Glomerular visceral epithelial cell (primary cell): ENCODE results near the gene TCL1A.
"Not testable (repeated sequence)": the region's sequence is repeated elsewhere in the genome, so short reads cannot be mapped to it uniquely, and the experiment has no call there.

Experiments
- DNase-seq: peaks from one replicate; pipeline ENCODE4 v3.0.0-alpha.2; 2016; ENCODE audit errors: extremely low spot score

The TCL1A gene, protein sequence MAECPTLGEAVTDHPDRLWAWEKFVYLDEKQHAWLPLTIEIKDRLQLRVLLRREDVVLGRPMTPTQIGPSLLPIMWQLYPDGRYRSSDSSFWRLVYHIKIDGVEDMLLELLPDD

DNA sequence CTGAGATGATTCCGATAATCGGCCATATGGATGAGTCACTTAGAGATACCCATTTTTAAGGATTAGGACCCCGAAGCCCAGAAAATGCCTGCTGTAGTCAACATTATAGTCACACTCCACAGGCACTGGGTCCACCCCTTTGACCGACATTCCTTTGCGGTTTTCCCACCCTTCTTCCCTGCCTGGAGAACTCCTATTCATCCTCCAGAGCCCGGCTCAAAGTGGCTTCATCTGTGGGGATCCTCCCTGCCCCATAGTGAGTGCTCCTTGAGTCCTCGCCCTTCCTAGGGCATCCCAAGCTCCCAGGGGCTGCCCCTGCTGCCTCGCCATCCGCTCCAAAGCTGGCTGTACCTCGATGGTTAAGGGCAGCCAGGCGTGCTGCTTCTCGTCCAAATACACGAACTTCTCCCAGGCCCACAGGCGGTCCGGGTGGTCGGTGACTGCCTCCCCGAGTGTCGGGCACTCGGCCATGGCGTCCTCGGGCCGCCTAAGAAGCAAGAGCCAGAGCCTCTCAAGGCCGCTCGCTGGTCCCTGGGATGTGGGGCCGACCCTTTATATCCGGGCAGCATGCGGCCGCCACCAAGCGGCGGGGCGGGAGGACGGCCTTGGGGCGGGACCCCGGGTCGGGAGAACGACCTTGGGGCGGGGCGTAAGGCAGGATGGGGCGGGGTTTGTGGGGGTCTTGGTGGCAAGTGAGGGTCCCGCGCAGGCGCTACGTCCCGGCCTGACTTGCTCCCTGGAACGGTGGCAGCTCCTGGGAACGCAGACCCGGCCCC, at the start of gene TCL1A:
Gene TCL1A (minus strand): TSS at position 530 of the 776 bp plus-strand sequence. CDS start 59 bp downstream, at position 471.
- no peak for DNase-seq

DNA sequence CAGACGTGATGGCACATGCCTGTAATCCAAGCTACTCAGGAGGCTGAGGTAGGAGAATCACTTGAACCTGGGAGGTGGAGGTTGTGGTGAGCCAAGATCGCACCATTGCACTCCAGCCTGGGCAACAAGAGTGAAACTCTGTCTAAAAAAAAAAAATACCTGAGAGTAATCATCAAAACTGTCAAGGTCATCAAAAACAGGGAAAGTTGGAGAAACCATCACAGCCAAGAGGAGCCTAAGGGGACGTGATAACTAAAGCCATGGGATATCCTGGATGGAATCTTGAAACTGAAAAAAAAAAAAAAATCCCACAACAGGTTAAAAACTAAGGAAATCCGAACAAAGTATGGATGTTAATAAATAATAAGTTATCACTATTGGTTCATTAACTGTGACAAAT, 49.1 kb upstream of the TCL1A start:
- DNase-seq, result not testable (repeated sequence)

DNA sequence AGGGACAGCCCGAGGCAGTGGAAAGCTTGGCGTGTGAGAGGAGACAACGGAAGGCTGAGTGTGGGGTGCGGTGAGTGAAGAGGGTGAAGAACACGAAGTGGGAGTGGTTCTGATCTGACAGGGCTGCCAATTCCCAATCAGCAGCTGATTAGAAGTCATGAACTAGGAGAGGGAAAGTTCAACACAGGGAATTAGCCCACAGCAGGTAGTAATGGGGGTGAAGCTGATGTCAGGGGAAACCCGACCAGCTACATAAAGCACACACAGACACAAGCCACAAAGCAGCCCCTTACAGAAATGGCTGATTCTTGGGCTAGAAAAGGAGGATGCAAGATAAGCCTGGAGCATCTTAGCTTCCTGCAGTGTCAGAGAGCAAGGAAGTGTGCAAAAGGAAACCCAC, 47.5 kb upstream of the TCL1A start:
- DNase-seq, result no peak

DNA sequence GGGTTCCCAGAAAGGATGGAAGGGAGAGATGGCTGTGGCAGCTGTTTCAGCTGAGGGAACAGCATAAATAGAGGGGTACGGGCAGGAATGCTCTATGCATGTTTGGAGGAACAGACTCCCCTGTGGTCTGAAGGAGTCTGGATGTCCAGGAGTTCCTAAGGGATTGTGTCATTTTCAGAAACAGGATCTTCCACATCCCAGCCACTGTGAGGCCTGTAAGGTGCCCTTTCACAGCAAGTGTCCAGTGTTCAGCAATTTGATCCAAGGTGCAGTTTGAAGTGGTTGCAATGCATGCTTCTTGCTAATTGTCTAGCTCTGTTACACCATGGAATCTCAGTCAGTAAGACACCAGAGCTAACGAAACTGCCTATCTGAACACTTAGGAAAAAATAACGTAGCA, 46.7 kb upstream of the TCL1A start:
- no peak for DNase-seq

- DNase-seq, result no peak
Observed at GRCh38 chr14:95759941-95760340, 46.0 kb upstream of the TCL1A start.

DNA sequence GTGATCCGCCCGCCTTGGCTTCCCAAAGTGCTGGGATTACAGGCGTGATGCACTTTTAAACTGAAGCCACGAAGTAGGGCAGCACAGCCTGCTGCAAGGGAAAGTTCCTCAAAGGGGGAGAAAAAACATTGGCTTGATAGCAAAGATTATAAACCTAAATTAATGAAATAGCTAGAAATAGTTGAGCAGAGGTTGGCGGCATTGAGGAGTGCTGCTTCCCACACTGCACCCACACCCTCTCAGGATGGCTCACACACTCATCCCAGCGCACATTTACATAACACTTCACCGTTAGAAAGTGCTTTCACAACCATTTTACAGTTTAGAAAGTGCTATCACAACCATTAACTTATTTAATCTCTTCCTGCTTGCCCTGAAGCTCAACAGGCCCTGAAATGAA, 44.4 kb upstream of the TCL1A start:
- DNase-seq, result no peak

DNA sequence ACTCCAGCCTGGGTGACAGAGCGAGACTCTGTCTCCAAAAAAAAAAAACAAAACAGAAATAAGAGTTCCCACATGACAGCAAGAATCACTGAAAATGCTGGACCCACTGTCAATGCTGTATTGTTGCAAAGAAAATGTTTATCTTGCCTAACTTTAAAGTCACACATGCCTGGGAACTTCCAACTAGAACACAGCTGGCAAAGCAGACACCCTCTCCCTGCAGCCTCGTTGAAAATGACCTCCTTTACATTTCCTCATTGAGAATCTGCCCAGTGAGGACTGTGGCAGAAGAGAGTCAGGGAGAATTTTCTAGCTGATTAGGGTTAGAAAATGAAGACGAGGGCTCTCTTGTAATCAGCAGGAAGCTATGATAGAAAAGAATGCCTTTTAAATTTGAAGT, 42.8 kb upstream of the TCL1A start:
- DNase-seq, result no peak

GRCh38 chr14:95756127-95756526, 42.2 kb upstream of the TCL1A start:
- no peak for DNase-seq

DNA sequence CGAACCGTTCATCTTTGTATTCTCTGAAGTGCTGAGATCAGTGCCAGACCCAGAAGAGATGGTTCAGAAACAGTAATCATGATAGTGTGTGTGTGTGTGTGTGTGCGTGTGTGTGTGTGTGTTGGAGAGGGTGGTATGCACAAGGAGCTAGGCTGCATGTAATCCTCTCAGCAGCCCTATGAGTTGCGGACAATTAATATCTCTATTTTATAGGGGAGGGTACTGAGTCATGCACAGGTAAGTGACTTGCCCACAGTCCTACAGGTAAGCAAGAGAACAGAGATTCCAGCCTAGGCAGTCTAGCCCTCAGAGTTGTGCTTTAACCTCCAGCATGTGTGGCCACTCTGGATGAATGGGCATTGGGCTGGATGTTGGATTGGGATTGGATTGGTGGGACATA, 27.9 kb upstream of the TCL1A start:
- DNase-seq, result no peak

DNA sequence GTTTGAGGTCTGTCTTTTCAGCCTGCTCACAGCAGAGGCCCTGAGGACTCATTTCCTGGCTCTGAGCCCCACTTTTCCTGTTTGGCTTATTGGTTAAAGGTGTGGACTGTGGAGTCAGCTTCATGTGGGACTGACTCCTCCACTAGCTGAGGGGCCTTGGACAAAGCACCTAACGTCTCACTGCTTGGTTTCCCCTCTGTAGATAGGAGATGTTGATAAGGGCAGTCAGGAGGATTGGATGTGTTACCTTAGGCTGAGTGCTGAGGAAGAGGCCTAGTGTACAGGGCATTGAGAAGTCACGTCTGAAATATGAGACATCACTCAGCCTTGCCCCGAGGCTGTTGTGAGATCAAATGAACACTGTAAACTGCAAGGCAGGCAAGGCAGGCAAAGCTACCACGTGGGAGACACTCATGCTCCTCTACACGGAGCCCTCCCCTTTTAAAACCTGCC, 27.1 kb upstream of the TCL1A start:
- no peak for DNase-seq

- DNase-seq, result no peak
Observed at GRCh38 chr14:95739356-95739755, 25.4 kb upstream of the TCL1A start.

DNA sequence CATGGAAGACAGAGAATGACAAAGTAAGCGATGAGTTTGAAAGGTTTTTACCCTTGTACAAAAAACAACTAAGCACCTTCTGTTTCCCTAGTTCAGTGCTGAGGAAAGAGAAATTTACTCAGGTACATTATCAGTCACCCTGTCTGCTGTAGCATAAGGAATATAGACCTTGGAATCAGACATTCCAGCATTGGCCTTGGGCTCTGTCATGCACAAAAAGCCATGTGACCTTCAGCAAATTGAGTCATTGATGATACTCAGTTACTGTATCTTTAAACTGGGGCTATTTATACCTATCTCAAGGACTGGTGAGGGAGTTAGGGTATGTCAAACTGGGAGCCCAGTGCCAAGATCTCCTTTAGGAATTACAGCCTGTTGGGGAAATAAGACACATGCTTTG, 19.3 kb upstream of the TCL1A start:
- DNase-seq, result no peak

DNA sequence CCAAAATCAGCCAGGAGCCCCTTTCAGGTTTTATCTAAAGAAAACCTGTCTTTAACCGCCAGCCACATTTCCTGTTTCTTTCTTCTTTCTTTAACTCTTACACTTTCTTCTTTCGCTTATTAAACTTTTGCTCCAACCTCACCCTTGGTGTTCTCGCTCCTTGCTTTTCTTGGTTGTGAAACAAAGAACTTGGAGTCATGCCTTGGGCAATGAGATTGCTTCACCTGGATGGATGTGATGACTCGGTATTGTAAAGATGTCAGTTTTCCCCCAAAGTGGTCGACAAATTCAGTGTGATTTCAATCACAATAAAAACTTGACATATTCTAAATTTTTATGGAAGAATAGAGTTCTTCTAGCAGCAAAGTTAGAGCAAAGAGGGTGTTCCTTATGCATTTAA, 16.2 kb upstream of the TCL1A start:
- no peak for DNase-seq

DNA sequence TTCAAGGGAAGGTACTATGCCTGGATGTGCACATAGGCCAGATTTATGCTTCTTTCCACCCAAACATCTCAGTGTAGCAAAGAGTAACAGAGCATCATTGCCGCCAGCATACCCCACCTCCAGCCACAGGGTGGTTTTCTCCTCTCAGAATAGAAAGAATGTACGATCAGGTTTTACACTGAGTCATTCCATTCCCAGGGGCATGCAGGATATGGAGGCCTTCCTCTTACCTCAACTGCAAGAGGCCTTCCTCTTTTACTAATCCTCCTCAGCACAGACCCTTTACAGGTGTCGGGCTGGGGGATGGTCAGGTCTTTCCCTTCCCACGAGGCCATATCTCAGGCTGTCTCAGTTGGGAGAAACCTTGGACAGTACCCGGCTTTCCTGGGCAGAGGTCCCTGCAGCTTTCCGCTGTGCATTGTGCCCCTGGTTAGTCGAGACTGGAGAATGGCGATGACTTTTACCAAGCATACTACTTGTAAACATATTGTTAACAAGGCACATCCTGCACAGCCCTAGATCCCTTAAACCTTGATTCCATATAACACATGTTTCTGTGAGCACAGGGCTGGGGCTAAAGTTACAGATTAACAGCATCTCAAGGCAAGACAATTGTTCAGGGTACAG, 15.6 kb upstream of the TCL1A start:
- DNase-seq, result not testable (repeated sequence)

- no peak for DNase-seq
Observed at GRCh38 chr14:95727056-95727700, 13.3 kb upstream of the TCL1A start.

DNA sequence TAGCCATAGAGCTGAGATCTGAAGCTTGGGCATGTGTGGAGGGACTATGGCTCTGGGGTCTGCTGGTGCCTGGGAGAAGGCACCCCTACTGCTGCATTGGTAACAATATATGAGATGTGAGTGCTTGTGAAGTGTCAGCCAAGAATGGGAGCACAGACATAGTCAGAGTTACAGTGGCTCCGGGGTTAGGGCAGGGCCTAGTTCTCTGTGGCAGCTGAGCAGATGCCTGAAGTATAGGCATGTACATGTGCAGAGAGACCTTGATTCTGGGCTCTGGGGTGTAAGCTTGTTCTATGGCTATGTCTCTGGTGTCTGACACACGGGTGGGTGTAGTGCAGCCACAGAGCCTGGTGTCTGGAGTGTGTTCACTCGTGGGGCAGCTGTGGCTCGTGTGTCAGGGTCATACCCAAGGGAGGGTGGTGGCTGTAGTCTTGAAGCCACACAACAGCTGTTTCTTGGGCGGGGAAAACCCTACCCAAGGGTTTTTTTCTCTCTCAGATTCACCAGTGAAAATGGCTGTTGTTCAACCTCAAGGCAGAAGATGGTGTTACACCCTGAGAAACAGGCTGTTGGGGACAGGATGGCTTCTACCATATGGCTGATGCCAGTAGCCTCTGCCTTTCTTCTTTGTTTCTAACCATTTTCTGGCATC, 11.9 kb upstream of the TCL1A start:
- DNase-seq, result no peak

DNA sequence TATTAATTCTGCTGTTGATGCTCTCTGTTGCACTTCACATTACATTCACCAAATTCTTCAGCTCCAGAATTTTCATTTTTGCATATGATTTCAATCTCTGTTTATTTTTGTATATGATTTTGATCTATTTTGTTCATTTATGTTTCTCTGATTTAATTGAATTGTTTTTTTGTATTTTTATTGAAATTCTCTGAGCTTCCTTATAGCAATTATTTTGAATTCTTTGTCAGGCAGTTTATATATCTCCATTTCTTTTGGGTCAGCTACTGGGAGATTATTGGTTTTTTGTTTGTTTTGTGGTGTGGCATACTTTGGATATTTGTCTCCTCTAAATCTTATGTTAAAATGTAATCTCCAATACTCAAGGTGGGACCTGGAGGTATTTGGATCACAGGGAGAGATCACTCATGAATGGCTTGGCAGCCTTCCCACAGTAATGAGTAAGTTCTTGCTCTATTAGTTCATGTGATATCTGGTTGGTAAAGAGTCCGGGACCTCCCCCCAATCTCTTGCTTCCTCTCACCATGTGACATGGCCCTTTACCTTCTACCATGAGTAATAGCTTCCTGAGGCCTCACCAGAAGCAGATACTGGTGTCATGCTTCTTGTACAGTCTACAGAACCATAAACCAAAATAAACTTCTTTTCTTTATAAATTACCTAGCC, 8.7 kb upstream of the TCL1A start:
- peak; percentile 3 for DNase-seq

- no peak for DNase-seq
Observed at GRCh38 chr14:95712398-95712797, 1.5 kb downstream of the TCL1A start.

DNA sequence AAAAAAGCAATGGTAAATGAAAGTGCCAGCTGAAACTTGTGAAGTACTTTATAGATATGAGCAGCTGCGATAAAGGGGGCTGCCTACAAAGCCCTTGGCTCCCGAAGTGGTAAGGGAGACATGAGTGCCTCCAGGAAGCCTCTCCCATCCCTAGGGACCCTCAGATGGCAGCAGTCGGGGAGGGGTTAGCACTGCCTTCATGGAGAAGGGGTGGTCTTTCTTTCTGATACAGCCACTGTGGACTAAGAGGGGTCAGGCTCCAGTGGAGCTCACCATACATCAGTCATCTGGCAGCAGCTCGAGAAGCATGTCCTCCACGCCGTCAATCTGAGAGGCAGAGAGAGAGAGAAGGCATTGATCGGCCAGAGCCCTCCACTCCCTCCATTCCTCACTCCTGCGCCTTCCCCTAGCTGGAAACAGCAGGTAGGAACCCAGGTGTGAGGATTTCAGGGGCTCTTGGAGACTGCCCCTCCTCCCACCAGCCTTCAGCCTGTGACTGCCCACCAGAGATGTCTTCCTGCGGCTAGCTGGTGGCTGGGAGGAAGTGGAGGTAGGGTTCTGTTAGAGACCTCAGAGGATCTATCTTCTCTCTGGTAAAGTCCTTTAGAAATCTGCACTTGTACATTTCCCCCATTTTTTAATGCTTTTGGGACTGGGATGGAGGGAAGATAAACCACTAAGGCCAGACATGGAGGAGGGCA, 2.3 kb downstream of the TCL1A start:
- no peak for DNase-seq

GRCh38 chr14:95710106-95710505, 3.8 kb downstream of the TCL1A start:
- DNase-seq, result no peak

DNA sequence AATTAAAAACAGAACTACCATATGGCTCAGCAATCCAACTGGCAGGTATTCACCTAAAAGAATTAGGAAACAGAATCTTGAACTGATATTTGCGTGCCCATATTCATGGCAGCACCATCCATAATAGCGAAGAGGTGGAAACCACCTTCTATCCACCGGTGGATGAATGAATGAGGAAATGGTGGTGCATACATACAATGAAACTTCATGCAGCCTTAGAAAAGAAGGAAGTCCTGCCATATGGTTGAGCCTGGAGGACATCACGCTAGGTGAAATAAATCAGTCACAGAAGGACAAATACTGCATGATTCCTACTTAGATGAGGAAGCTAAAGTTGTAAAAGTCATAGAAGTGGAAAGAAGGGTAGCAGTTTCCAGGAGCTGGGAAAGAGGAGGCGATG, 6.6 kb downstream of the TCL1A start:
- no peak for DNase-seq
